ENCODE measurements around the gene AMER2.

AMER2 gene

GRCh38 chr13:25118378-25118905 is 53.6 kb downstream of the AMER2 start:
- H3K4me3 ChIP-seq (ENCODE audit: low read depth, low read length) = no peak overlapping the region
- H3K27ac ChIP-seq = no peak overlapping the region
- peaks cover 4% of the 10 kb centered on the region for H3K9me3 ChIP-seq (ENCODE audit: severe bottlenecking)
- no peaks in the 10 kb centered on the region for H3K36me3 ChIP-seq
- no peaks in the 10 kb centered on the region for H3K27me3 ChIP-seq (ENCODE audit: insufficient read depth, low read depth, severe bottlenecking)
- DNase-seq = no peak
- no peak for TF ChIP-seq CTCF (IDR thresholded peaks at IDR 0.05; ENCODE audit: low read depth, low read length)

GRCh38 chr13:25117312-25117711 is 54.8 kb downstream of the AMER2 start:
- peaks cover 3% of the 10 kb centered on the region for H3K9me3 ChIP-seq (ENCODE audit: severe bottlenecking)
- no peak overlapping the region for H3K4me3 ChIP-seq (ENCODE audit: low read depth, low read length)
- DNase-seq = no peak
- no peak for TF ChIP-seq CTCF (IDR thresholded peaks at IDR 0.05; ENCODE audit: low read depth, low read length)
- no peaks in the 10 kb centered on the region for H3K36me3 ChIP-seq
- no peak overlapping the region for H3K27ac ChIP-seq
- no peaks in the 10 kb centered on the region for H3K27me3 ChIP-seq (ENCODE audit: insufficient read depth, low read depth, severe bottlenecking)

GRCh38 chr13:25116044-25116443 is 56.0 kb downstream of the AMER2 start:
- TF ChIP-seq CTCF (IDR thresholded peaks at IDR 0.05; ENCODE audit: low read depth, low read length) = no peak
- DNase-seq = no peak
- no peaks in the 10 kb centered on the region for H3K27me3 ChIP-seq (ENCODE audit: insufficient read depth, low read depth, severe bottlenecking)
- H3K27ac ChIP-seq = no peak overlapping the region
- no peak overlapping the region for H3K4me3 ChIP-seq (ENCODE audit: low read depth, low read length)
- no peaks in the 10 kb centered on the region for H3K9me3 ChIP-seq (ENCODE audit: severe bottlenecking)
- no peaks in the 10 kb centered on the region for H3K36me3 ChIP-seq

DNA sequence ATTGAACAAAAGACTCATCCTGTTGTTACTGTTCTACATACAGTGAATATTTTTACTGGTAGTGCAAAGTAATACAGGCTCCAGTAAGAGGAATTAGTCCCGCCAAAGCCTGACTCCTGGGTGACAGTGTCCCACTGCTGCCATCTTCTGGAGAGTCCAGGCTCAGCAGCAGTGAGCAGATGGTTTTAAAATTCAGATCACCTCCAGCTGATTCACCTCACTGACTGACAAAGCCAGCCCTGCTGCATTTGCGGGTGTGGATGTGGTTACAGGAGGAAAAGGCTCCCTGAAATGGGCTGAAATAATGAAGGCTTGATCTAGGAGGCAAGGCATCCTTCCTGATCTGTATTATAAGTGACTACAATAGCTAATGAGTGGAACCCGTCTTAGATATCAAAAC is 57.9 kb downstream of the AMER2 start:
- Histone ChIP-seq H3K4me3 (ENCODE audit: low read depth, low read length) (no peak overlapping the region), H3K27me3 (ENCODE audit: insufficient read depth, low read depth, severe bottlenecking) (no peaks in the 10 kb centered on the region), H3K36me3 (no peaks in the 10 kb centered on the region), H3K27ac (no peak overlapping the region), H3K9me3 (ENCODE audit: severe bottlenecking) (no peaks in the 10 kb centered on the region)
- DNase-seq = peak; percentile 94
- TF ChIP-seq CTCF (IDR thresholded peaks at IDR 0.05; ENCODE audit: low read depth, low read length) = peak; percentile 98

GRCh38 chr13:25112695-25113255 is 59.3 kb downstream of the AMER2 start:
- peak; percentile 54 for DNase-seq
- Histone ChIP-seq H3K27me3 (ENCODE audit: insufficient read depth, low read depth, severe bottlenecking) (no peaks in the 10 kb centered on the region), H3K4me3 (ENCODE audit: low read depth, low read length) (no peak overlapping the region), H3K27ac (no peak overlapping the region), H3K9me3 (ENCODE audit: severe bottlenecking) (no peaks in the 10 kb centered on the region), H3K36me3 (no peaks in the 10 kb centered on the region)
- TF ChIP-seq CTCF (IDR thresholded peaks at IDR 0.05; ENCODE audit: low read depth, low read length) = 0 out of 2 replicates have a peak, but pooled peaks have one; percentile 13
